GM19467 (cell line): ENCODE data around the gene TBC1D3B.
A peak's percentile ranks its signal among the peaks of the same experiment; 100 is the strongest.
"Not testable (repeated sequence)": the region's sequence is repeated elsewhere in the genome, so short reads cannot be mapped to it uniquely, and the experiment has no call there.

ENCODE experiments used
- ATAC-seq: cut with Tn5 transposase; IDR thresholded peaks from one replicate; pipeline ENCODE4 v1.9.1; 2021; ENCODE audit warnings: mild to moderate bottlenecking, moderate library complexity; ENCODE audit not compliant: unreplicated experiment

The TBC1D3B gene

GRCh38 chr17:36131931-36132330 is 44.5 kb downstream of the TBC1D3B start:
- no peak for ATAC-seq

GRCh38 chr17:36131421-36131820 is 45.0 kb downstream of the TBC1D3B start:
- no peak for ATAC-seq

- no peak for ATAC-seq
These were observed 46.1 kb downstream of the TBC1D3B start for GRCh38 chr17:36130346-36130745.

GRCh38 chr17:36129616-36130015 is 46.8 kb downstream of the TBC1D3B start:
- no peak for ATAC-seq

- ATAC-seq = no peak
These were observed 47.9 kb downstream of the TBC1D3B start for GRCh38 chr17:36128411-36128978.

GRCh38 chr17:36127911-36128310 is 48.5 kb downstream of the TBC1D3B start:
- ATAC-seq = no peak

GRCh38 chr17:36127199-36127893 is 49.1 kb downstream of the TBC1D3B start:
- peak; percentile 53 for ATAC-seq

GRCh38 chr17:36124879-36125824 is 51.3 kb downstream of the TBC1D3B start:
- no peak for ATAC-seq

- no peak for ATAC-seq
These were observed 53.0 kb downstream of the TBC1D3B start for GRCh38 chr17:36123431-36123830.

GRCh38 chr17:36121099-36121498 is 55.3 kb downstream of the TBC1D3B start:
- not testable (repeated sequence) for ATAC-seq

GRCh38 chr17:36120221-36120620 is 56.2 kb downstream of the TBC1D3B start:
- ATAC-seq = no peak

GRCh38 chr17:36118477-36119353 is 57.7 kb downstream of the TBC1D3B start:
- no peak for ATAC-seq

GRCh38 chr17:36117505-36118382 is 58.7 kb downstream of the TBC1D3B start:
- ATAC-seq = no peak
